ENCODE measurements around the gene SFXN5.

DNA sequence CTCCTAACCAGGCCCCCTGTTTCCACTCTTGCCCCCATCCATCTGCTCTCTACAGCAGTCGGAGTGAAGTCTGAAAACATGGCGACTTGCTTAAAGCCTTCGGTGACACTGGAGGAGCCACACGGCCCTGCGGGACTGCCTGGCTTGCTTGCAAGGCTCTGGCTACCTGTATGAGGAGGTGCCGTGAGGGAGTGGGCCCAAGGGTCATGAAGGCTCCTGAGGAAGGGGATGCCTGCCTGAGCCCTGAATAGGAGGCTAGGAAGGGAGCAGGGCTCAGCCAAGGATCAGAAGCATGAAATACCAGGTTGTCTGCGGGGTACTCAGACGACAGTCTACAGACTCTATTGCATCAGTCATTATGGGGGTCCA is 78.8 kb downstream of the SFXN5 start:
- TF ChIP-seq, protein P1, sequence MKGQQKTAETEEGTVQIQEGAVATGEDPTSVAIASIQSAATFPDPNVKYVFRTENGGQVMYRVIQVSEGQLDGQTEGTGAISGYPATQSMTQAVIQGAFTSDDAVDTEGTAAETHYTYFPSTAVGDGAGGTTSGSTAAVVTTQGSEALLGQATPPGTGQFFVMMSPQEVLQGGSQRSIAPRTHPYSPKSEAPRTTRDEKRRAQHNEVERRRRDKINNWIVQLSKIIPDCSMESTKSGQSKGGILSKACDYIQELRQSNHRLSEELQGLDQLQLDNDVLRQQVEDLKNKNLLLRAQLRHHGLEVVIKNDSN (CRISPR knock-in tag; IDR thresholded peaks at IDR 0.05), result no peak
- TF ChIP-seq NR2C2 (CRISPR knock-in tag; IDR thresholded peaks at IDR 0.05), result no peak
- TF ChIP-seq, protein P2, sequence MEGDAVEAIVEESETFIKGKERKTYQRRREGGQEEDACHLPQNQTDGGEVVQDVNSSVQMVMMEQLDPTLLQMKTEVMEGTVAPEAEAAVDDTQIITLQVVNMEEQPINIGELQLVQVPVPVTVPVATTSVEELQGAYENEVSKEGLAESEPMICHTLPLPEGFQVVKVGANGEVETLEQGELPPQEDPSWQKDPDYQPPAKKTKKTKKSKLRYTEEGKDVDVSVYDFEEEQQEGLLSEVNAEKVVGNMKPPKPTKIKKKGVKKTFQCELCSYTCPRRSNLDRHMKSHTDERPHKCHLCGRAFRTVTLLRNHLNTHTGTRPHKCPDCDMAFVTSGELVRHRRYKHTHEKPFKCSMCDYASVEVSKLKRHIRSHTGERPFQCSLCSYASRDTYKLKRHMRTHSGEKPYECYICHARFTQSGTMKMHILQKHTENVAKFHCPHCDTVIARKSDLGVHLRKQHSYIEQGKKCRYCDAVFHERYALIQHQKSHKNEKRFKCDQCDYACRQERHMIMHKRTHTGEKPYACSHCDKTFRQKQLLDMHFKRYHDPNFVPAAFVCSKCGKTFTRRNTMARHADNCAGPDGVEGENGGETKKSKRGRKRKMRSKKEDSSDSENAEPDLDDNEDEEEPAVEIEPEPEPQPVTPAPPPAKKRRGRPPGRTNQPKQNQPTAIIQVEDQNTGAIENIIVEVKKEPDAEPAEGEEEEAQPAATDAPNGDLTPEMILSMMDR (IDR thresholded peaks at IDR 0.05), result no peak
- no peak for TF ChIP-seq ETV6 (CRISPR knock-in tag; IDR thresholded peaks at IDR 0.05)
- TF ChIP-seq JAZF1 (CRISPR knock-in tag; IDR thresholded peaks at IDR 0.05), result no peak
- TF ChIP-seq KAT7 (CRISPR knock-in tag; IDR thresholded peaks at IDR 0.05; ENCODE audit: borderline replicate concordance), result no peak
- TF ChIP-seq, protein P3, sequence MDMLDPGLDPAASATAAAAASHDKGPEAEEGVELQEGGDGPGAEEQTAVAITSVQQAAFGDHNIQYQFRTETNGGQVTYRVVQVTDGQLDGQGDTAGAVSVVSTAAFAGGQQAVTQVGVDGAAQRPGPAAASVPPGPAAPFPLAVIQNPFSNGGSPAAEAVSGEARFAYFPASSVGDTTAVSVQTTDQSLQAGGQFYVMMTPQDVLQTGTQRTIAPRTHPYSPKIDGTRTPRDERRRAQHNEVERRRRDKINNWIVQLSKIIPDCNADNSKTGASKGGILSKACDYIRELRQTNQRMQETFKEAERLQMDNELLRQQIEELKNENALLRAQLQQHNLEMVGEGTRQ (CRISPR knock-in tag; IDR thresholded peaks at IDR 0.05), result no peak
- TF ChIP-seq, protein P4, sequence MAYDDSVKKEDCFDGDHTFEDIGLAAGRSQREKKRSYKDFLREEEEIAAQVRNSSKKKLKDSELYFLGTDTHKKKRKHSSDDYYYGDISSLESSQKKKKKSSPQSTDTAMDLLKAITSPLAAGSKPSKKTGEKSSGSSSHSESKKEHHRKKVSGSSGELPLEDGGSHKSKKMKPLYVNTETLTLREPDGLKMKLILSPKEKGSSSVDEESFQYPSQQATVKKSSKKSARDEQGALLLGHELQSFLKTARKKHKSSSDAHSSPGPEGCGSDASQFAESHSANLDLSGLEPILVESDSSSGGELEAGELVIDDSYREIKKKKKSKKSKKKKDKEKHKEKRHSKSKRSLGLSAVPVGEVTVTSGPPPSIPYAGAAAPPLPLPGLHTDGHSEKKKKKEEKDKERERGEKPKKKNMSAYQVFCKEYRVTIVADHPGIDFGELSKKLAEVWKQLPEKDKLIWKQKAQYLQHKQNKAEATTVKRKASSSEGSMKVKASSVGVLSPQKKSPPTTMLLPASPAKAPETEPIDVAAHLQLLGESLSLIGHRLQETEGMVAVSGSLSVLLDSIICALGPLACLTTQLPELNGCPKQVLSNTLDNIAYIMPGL (CRISPR knock-in tag; IDR thresholded peaks at IDR 0.05), result no peak
- TF ChIP-seq ZNF263 (CRISPR knock-in tag; IDR thresholded peaks at IDR 0.05; ENCODE audit: low read depth), result no peak
- TF ChIP-seq ZNF121 (CRISPR knock-in tag; IDR thresholded peaks at IDR 0.05), result no peak
- no peak for TF ChIP-seq TEAD1 (CRISPR knock-in tag; IDR thresholded peaks at IDR 0.05)
- no peak for TF ChIP-seq NFYB (CRISPR knock-in tag; conservative IDR thresholded peaks at IDR 0.05; ENCODE audit: low read depth)
- TF ChIP-seq JUN (CRISPR knock-in tag; IDR thresholded peaks at IDR 0.05), result no peak
- no peak for TF ChIP-seq TEAD4 (CRISPR knock-in tag; IDR thresholded peaks at IDR 0.05)
